HG02852 (cell line): ENCODE results near the gene GABRG3.
"Not testable (repeated sequence)": the region's sequence is repeated elsewhere in the genome, so short reads cannot be mapped to it uniquely, and the experiment has no call there.

Experiments used
- ATAC-seq: cut with Tn5 transposase; IDR thresholded peaks from one replicate; pipeline ENCODE4 v1.9.1; 2021; ENCODE audit warnings: mild to moderate bottlenecking, moderate library complexity; ENCODE audit not compliant: unreplicated experiment

GABRG3 gene

DNA sequence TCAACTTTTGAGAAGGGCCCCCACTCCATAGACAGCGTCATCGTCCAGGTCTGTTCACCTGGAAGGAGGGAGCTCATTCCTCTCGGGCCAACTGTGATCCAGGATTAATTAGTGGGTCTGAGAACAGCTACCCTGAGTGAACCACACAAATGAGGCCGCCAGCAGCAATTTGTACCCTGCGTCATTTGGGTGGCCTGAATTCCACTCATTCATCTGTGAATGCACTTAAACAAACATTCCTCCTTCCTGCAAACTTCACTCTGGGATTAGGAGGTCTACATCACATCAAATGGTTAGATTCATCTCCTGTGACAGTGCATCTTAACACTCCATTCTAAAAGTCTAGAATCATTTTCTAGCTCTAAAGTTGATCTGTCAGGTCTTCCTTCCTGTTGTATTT lies 201.8 kb downstream of the GABRG3 start:
- no peak for ATAC-seq

GRCh38 chr15:27175472-27176153 lies 204.6 kb downstream of the GABRG3 start:
- no peak for ATAC-seq

DNA sequence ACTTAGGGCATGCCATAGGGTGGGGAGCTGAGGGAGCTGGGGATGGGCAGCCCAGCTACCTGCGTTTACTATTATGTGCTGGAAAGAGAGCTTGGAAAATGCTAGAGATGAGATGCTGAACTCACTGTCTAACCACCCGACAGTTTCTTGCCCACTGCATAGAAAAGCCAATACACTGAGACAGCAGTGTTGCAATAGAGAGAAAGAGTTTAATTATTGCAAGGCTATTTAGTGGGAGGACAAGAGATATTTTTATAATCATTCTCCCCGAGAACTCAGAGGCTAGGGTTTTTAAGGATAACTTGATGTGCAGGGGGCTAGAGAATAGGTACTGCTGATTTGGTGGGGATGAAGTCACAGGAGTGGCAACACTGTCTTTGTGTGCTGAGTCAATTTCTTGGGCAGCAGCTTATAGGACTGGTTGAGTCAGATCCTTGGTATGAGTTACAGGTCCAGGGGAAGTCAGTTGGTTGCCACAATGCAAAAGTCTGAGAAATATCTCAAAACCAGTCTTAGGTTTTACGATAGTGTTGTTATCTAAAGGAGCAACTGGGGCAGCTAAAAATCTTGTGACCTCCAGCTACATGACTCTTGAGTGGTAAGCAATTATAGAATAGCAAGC lies 205.9 kb downstream of the GABRG3 start:
- no peak for ATAC-seq

- no peak for ATAC-seq
Observed at GRCh38 chr15:27179789-27180188, 208.8 kb downstream of the GABRG3 start.

DNA sequence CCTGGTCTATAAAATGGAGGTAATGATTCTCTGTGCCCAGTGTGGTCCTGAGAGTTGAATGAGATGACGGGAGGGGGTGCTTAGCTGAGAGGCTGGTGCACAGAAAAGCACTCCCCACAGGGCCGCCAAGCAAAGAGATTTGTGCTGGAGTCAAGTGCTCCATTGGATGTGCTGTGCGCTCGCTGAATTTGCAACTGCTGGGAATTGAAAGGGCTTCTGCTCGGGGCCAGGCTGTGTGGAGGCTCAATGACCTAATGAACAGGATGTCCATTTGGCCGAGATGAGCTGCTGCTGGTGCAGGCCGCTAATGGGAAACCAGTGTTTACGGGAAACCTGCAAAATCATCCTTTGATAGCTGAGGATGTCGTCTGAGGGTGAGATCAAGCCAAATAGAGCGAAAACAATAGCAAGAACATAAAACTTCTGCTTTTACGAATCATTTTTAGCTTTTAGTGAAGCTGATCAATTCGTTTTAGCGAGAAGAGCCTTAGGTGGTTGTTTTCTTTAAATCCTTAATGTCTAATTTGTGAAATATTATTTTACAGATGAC lies 211.7 kb downstream of the GABRG3 start:
- ATAC-seq = no peak

- no peak for ATAC-seq
Observed at GRCh38 chr15:27183201-27183600, 212.2 kb downstream of the GABRG3 start.

DNA sequence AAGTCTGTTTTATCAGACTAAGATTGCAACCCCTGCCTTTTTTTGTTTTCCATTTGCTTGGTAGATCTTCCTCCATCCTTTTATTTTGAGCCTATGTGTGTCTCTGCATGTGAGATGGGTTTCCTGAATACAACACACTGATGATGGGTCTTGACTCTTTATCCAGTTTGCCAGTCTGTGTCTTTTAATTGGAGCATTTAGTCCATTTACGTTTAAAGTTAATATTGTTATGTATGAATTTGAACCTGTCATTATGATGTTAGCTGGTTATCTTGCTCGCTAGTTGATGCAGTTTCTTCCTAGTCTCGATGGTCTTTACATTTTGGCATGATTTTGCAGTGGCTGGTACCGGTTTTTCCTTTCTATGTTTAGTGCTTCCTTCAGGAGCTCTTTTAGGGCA lies 220.5 kb downstream of the GABRG3 start:
- not testable (repeated sequence) for ATAC-seq

- no peak for ATAC-seq
Observed at GRCh38 chr15:27196691-27197090, 225.7 kb downstream of the GABRG3 start.

DNA sequence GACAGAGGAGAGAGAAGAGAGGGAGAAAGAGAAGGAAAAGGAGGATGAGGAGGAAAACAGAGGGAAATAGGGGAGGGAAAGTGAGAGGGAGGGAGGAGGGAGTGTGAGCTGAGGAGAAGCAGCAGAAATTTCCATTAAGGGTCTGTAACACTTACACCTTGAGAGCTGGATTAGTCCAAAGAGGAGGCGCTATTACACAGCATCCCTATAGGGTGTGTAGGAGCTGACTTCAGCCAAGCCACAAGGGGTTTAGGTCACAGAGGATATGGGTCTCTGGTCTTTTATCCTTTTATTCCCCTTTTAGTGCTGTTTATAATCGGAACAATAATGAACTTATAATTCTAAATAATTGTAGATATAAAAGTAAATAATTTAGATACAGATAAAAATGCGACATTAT lies 230.4 kb downstream of the GABRG3 start:
- no peak for ATAC-seq

DNA sequence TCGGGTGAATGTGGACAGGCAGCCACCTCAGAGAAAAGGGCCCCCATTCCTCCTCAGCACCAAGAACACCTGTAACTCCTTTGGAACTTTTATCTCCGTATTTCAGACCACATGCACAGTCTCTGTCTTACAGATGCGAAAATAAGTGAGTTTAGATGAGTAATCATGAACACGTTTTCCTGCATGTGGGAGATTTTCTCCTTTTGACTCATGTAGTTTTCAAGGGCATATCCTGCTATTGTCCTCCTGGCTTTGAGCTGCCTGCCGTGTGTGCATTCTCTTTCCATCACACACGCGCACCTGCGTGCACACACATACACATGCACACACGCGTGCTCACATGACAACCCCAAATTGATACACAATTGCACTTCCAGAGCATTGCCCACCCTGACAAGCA lies 239.2 kb downstream of the GABRG3 start:
- no peak for ATAC-seq

DNA sequence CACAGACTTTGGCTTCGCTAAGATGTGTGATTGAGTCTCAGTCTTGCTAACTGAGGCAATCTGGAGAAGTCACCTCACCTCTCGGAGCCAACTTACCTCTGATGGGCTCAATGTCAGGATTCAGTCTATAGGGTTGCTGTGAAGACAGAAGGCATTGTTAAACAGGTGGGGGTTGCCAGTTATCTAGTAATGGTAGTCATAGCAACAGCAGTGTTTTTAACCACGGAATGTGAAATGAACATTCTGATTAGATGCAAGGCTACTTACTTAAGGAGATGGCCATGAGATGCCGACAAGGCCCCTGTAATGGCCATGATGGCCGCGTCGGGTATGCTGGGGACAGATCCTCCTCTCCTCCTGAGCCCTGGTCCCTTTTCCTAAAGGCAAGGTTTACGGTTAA lies 243.1 kb downstream of the GABRG3 start:
- no peak for ATAC-seq

- ATAC-seq = no peak
Observed at GRCh38 chr15:27214961-27215360, 244.0 kb downstream of the GABRG3 start.

GRCh38 chr15:27218426-27218825 lies 247.4 kb downstream of the GABRG3 start:
- no peak for ATAC-seq

DNA sequence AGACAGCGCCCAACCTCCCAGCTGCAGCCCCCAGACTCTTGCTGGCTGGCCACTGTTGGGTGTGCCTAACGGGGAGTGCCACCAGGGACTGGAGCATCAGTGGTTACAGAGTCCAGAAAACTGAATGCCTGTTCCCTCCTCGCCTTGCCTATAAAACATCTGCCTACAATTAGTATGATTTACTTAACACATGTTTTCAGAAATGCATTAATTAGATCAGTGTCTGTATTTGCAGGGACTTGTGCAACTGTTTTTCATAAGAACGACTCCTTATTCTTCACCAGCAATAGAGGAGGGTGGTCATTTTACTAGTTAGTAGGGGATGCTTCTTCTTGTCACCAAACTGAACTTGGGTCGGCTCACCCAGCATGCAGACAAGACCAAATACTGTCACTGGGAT lies 248.7 kb downstream of the GABRG3 start:
- ATAC-seq = no peak

DNA sequence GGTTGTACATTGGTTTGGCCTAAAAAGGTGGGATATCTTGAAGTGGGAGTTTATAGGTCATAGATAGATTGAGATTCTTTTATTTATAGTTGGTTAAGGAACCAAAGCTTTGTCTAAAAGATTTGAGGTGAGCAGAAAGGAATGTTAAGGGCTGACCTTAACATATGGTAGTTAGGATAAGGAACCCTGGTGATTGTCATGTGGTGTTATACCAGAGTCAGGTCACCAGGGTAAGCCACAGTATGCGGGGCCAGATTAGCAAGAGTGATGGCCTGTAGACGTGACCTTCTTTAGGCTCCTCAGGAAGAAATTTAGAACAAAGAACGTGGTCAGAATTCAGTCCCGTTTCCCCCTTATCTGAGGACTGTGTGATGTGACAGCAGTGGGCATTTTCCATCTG lies 249.2 kb downstream of the GABRG3 start:
- no peak for ATAC-seq

DNA sequence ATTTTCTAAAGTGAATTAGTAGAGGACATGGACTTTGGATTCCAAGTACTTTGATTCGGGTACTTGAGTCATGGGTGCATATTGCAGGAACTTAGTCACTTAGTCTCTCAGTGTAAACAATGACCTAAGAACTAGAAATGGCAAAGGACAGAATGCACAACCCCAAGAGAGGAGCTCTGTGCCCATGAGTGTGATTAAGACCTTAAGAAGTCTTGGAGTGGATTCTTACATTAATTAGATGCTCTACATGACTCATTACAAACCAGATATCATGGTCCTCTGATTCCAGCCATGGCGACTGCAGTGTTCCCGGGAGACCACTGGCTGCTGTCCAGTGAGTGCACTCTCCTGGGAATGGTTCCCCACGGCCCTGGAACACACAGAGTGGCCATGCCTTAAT lies 251.5 kb downstream of the GABRG3 start:
- no peak for ATAC-seq

- no peak for ATAC-seq
Observed at GRCh38 chr15:27223179-27223578, 252.2 kb downstream of the GABRG3 start.

GRCh38 chr15:27231811-27232210 lies 260.8 kb downstream of the GABRG3 start:
- no peak for ATAC-seq

DNA sequence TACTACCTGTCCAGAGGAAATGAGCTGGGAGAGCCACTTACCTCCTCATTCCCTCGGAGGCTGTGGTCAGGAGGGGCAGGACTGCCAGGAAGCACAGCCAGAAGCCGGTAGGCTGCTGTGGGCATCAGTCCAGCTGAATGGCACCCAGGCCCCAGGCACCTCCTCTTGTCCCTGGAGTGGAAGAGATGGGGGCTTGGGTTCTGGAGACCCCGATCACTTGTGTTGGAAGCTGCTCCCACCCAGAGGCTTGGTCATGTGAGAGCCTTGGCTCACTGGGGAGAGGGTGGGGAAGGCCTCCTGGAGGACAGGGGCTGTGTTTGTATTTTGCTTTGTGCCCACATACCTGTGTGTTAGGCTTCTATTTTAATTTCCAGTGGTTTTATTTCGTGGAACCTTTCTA lies 261.9 kb downstream of the GABRG3 start:
- no peak for ATAC-seq

DNA sequence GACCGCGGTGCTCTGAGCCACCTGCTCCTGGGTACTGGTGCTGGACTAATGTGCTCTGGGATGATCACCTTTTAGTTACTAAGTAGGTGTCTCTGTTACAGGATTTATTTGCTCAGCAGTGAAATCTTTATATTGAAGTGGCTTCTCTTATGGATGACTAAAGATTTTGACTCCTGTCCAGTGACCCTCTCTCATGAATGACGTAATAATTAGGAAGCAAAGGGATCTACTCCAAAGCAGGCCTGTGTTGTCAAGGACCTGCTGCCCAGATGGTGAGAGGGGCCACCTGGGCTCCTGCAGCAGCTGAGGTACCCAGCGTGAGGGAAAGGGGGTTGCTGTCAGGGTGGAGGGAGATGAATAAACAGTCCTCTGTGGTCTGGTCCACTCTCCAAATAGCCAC lies 263.6 kb downstream of the GABRG3 start:
- ATAC-seq = no peak

- ATAC-seq = no peak
Observed at GRCh38 chr15:27235161-27235560, 264.2 kb downstream of the GABRG3 start.

GRCh38 chr15:27235681-27236080 lies 264.7 kb downstream of the GABRG3 start:
- no peak for ATAC-seq
